ENCODE results near the gene TBC1D22A. TPM values are rescaled to one million over a fixed set of nuclear protein-coding genes. Genes with fewer than 3 reads are reported as not detected.

TBC1D22A gene
- total RNA-seq, 2 donors from 2014 or later: 11.5 to 15.4 TPM

- H3K27me3 ChIP-seq: no peaks in the 10 kb centered on the region
- TF ChIP-seq CTCF (IDR thresholded peaks at IDR 0.05): no peak
- no peak for DNase-seq (ENCODE audit: low spot score)
- H3K36me3 ChIP-seq: no peaks in the 10 kb centered on the region
- H3K4me3 ChIP-seq: no peak overlapping the region
- no peak overlapping the region for H3K27ac ChIP-seq
- no peaks in the 10 kb centered on the region for H3K4me1 ChIP-seq
- no peaks in the 10 kb centered on the region for H3K9me3 ChIP-seq
These were observed 444.9 kb downstream of the TBC1D22A start for GRCh38 chr22:47207387-47207786.

- Histone ChIP-seq H3K9me3 (no peaks in the 10 kb centered on the region), H3K36me3 (no peaks in the 10 kb centered on the region), H3K4me1 (no peaks in the 10 kb centered on the region), H3K4me3 (no peak overlapping the region), H3K27ac (no peak overlapping the region), H3K27me3 (no peaks in the 10 kb centered on the region)
- no peak for TF ChIP-seq CTCF (IDR thresholded peaks at IDR 0.05)
- no peak for DNase-seq (ENCODE audit: low spot score)
These were observed 445.6 kb downstream of the TBC1D22A start for GRCh38 chr22:47207846-47208554.

- no peak for DNase-seq (ENCODE audit: low spot score)
- no peaks in the 10 kb centered on the region for H3K27me3 ChIP-seq
- H3K27ac ChIP-seq: no peak overlapping the region
- no peaks in the 10 kb centered on the region for H3K4me1 ChIP-seq
- H3K9me3 ChIP-seq: no peaks in the 10 kb centered on the region
- no peaks in the 10 kb centered on the region for H3K36me3 ChIP-seq
- no peak for TF ChIP-seq CTCF (IDR thresholded peaks at IDR 0.05)
- no peak overlapping the region for H3K4me3 ChIP-seq
These were observed 446.2 kb downstream of the TBC1D22A start for GRCh38 chr22:47208630-47209029.

GRCh38 chr22:47209040-47209514 is 446.6 kb downstream of the TBC1D22A start:
- H3K27ac ChIP-seq: no peak overlapping the region
- H3K9me3 ChIP-seq: no peaks in the 10 kb centered on the region
- H3K27me3 ChIP-seq: no peaks in the 10 kb centered on the region
- no peak overlapping the region for H3K4me3 ChIP-seq
- no peaks in the 10 kb centered on the region for H3K36me3 ChIP-seq
- DNase-seq (ENCODE audit: low spot score): peak; percentile 36
- H3K4me1 ChIP-seq: no peaks in the 10 kb centered on the region
- no peak for TF ChIP-seq CTCF (IDR thresholded peaks at IDR 0.05)

GRCh38 chr22:47209547-47210023 is 447.1 kb downstream of the TBC1D22A start:
- Histone ChIP-seq H3K4me1 (no peaks in the 10 kb centered on the region), H3K4me3 (no peak overlapping the region), H3K27me3 (no peaks in the 10 kb centered on the region), H3K36me3 (no peaks in the 10 kb centered on the region), H3K9me3 (no peaks in the 10 kb centered on the region), H3K27ac (no peak overlapping the region)
- DNase-seq (ENCODE audit: low spot score): peak; percentile 28
- no peak for TF ChIP-seq CTCF (IDR thresholded peaks at IDR 0.05)

Data from right atrium auricular region (tissue), 2 donors.